ENCODE data around the gene CACNA1S. TPM values are rescaled to one million over a fixed set of nuclear protein-coding genes. Genes with fewer than 3 reads are reported as not detected.

Gene CACNA1S
- polyA plus RNA-seq, 1 of the 3 experiments (the other 2 are of a cell fraction) = not detected

- TF ChIP-seq JUND (IDR thresholded peaks at IDR 0.05) = no peak
- TF ChIP-seq RXRA (IDR thresholded peaks at IDR 0.05; ENCODE audit: borderline replicate concordance, low read depth) = no peak
- no peak for TF ChIP-seq RAD21 (IDR thresholded peaks at IDR 0.05; ENCODE audit: low read length)
- no peak for TF ChIP-seq TCF12 (IDR thresholded peaks at IDR 0.05)
- no peak for TF ChIP-seq SIN3A (IDR thresholded peaks at IDR 0.05; ENCODE audit: borderline replicate concordance, low read depth, low read length)
- no peak for TF ChIP-seq GABPA (IDR thresholded peaks at IDR 0.05; ENCODE audit: low read depth)
- TF ChIP-seq EP300 (IDR thresholded peaks at IDR 0.05; ENCODE audit: borderline replicate concordance in 1 of 2, low read depth in 1 of 2, low read length in 1 of 2) = no peak
- no peak for TF ChIP-seq MXI1 (IDR thresholded peaks at IDR 0.05; ENCODE audit: low read depth, low read length)
- Histone ChIP-seq H3K27ac (ENCODE audit: low read depth in 2 of 2, low read length in 1 of 2) (no peak overlapping the region), H3K27me3 (ENCODE audit: insufficient read depth) (peaks cover 51% of the 10 kb centered on the region), H3K9me2 (no peaks in the 10 kb centered on the region), H3K4me2 (no peak overlapping the region), H3K9me3 (no peaks in the 10 kb centered on the region), H3K36me3 (replicated peaks in 1 of 2; ENCODE audit: control insufficient read depth in 1 of 2, insufficient read depth in 2 of 2, low read length in 1 of 2) (no peaks in the 10 kb centered on the region), H3F3A (replicated peaks; ENCODE audit: insufficient read depth) (no peaks in the 10 kb centered on the region), H2AFZ (ENCODE audit: low read depth) (no peak overlapping the region), H3K4me1 (ENCODE audit: control insufficient read depth in 1 of 2, insufficient read depth in 2 of 2, low read depth in 1 of 2, low read length in 1 of 2) (peaks cover 0 to 11% of the 10 kb centered on the region in 2 experiments; a peak in 1 of 4 replicates), H3K79me2 (ENCODE audit: insufficient read depth) (no peaks in the 10 kb centered on the region), H3K9ac (no peak overlapping the region), H3K4me3 (ENCODE audit: low read depth in 2 of 2, low read length in 1 of 2) (no peak overlapping the region), H4K20me1 (ENCODE audit: insufficient read depth) (no peaks in the 10 kb centered on the region)
- ChIA-PET POLR2A (no interaction called here), CTCF (interaction anchor here (1.6 to 21.0 kb wide), 3 partner anchors 9 to 82 kb away, joined by 4 to 277 read pairs (median 8); no protein-coding TSS in a partner anchor)
- WGBS (ENCODE audit: low lambda C conversion rate) = 62% methylated on average over 2 of the region's 2 CpGs
- no peak for DNase-seq
Observed at GRCh38 chr1:201051399-201051798, 60.8 kb downstream of the CACNA1S start.

DNA sequence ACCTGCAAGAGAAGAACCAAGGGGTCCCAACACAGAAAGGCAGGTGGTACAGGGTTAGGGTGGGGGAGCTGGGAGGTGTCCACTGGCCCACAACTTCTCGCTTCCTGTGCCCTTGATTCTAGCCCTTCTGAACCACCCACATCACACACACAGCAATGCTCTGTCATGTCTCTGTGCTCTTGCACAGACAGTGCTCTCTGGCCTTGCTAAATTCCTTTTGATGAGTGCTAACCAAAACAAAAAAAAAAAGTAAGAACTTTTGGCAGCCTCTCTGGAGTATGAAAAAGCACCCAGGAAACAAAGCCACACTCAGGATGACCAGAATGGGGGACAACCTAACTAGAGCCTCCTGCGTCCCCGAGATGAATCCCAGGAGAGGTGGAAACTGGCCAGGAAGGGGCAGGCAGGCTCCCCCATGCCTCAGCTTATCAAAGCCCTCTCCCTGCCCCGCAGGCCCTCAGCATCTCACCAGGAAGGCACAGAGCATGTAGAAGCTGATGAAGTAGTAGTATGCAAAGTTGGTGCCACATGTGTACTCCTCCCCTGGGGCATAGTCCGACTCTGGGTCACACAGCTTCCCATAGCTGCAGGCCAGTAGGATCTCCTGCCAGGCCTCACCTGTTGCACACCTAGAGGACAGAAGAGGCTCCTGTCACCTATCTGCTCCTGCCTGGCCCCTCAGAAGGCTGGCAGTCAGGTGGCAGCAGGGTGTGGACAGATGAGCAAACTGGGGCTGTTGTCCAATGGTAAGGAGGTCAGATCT is 61.5 kb downstream of the CACNA1S start:
- Histone ChIP-seq H3K79me2 (ENCODE audit: insufficient read depth) (no peaks in the 10 kb centered on the region), H3K4me3 (ENCODE audit: low read depth in 2 of 2, low read length in 1 of 2) (no peak overlapping the region), H3K36me3 (replicated peaks in 1 of 2; ENCODE audit: control insufficient read depth in 1 of 2, insufficient read depth in 2 of 2, low read length in 1 of 2) (no peaks in the 10 kb centered on the region), H3K4me1 (ENCODE audit: control insufficient read depth in 1 of 2, insufficient read depth in 2 of 2, low read depth in 1 of 2, low read length in 1 of 2) (peaks cover 0 to 5% of the 10 kb centered on the region in 2 experiments; a peak in 1 of 4 replicates), H3K27me3 (ENCODE audit: insufficient read depth) (peaks cover 52% of the 10 kb centered on the region), H3K4me2 (no peak overlapping the region), H3K27ac (ENCODE audit: low read depth in 2 of 2, low read length in 1 of 2) (no peak overlapping the region), H3K9me3 (no peaks in the 10 kb centered on the region), H3K9ac (no peak overlapping the region), H4K20me1 (ENCODE audit: insufficient read depth) (no peaks in the 10 kb centered on the region), H3F3A (replicated peaks; ENCODE audit: insufficient read depth) (no peaks in the 10 kb centered on the region), H2AFZ (ENCODE audit: low read depth) (no peak overlapping the region), H3K9me2 (no peaks in the 10 kb centered on the region)
- ChIA-PET POLR2A (no interaction called here), CTCF (interaction anchor here (0.6 to 21.0 kb wide), 6 partner anchors 9 to 155 kb away, joined by 3 to 277 read pairs (median 4); no protein-coding TSS in a partner anchor)
- 64% methylated on average over 5 of the region's 5 CpGs for WGBS (ENCODE audit: low lambda C conversion rate)
- TF ChIP-seq MEF2A (IDR thresholded peaks at IDR 0.05; ENCODE audit: borderline replicate concordance, low read depth) = no peak
- no peak for TF ChIP-seq RFX5 (IDR thresholded peaks at IDR 0.05; ENCODE audit: low read length)
- TF ChIP-seq NFIC (IDR thresholded peaks at IDR 0.05; ENCODE audit: borderline replicate concordance) = no peak
- TF ChIP-seq REST (IDR thresholded peaks at IDR 0.05; ENCODE audit: low read depth, low read length) = no peak
- no peak for DNase-seq

Measured in SK-N-SH (cell line).